HS-27A (cell line): ENCODE data around the gene SPEG.
A peak's percentile ranks its signal among the peaks of the same experiment; 100 is the strongest.

Source experiments
- DNase-seq: peaks from one replicate; pipeline ENCODE4 v3.0.0-alpha.2; 2012; ENCODE audit warnings: low read depth, missing footprints

The SPEG gene

GRCh38 chr2:219533930-219534661 is 99.5 kb downstream of the SPEG start:
- DNase-seq, result no peak

DNA sequence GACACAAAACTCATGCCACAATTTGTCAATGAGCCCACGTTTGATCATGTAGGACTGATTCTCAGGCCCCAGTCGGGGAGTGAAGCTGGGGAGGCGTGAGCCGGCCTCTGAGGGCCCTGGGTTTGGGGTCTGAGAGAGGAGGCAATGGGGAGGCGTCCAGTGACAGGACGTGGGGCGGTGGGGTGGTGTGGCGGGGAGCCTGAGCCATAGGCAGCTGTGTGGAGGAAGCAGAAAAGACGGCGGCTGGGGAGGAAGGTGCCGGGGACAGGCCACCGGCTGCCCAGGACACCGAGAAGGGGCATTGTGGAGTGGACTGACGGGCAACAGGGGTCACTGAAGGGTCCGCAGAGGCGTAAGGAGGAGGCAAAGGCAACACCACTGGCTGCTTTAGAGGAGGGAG is 101.8 kb downstream of the SPEG start:
- no peak for DNase-seq

DNA sequence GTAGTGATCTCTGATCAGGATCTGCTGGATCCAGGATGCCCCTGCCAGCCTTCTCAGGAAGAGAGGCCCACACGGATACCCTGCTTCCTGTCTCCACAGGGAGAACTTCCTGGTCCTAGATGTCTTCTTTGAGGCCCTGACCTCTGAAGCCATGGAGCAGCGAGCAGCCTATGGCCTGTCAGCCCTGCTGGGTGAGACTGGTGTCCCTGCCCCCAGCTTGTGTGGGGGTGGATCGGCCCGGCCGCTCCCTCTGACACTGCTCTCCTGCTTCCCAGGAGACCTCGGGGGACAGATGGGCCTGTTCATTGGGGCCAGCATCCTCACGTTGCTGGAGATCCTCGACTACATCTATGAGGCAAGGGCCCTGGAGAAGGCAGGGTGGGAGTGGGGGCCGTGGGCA is 102.3 kb downstream of the SPEG start:
- DNase-seq, result no peak

- DNase-seq, result no peak
These were observed 103.2 kb downstream of the SPEG start for GRCh38 chr2:219537657-219538488.

- no peak for DNase-seq
These were observed 103.9 kb downstream of the SPEG start for GRCh38 chr2:219538504-219538951.

GRCh38 chr2:219538956-219539788 is 104.5 kb downstream of the SPEG start:
- no peak for DNase-seq

- no peak for DNase-seq
These were observed 105.5 kb downstream of the SPEG start for GRCh38 chr2:219539926-219540678.

- DNase-seq, result no peak
These were observed 106.3 kb downstream of the SPEG start for GRCh38 chr2:219540784-219541504.

DNA sequence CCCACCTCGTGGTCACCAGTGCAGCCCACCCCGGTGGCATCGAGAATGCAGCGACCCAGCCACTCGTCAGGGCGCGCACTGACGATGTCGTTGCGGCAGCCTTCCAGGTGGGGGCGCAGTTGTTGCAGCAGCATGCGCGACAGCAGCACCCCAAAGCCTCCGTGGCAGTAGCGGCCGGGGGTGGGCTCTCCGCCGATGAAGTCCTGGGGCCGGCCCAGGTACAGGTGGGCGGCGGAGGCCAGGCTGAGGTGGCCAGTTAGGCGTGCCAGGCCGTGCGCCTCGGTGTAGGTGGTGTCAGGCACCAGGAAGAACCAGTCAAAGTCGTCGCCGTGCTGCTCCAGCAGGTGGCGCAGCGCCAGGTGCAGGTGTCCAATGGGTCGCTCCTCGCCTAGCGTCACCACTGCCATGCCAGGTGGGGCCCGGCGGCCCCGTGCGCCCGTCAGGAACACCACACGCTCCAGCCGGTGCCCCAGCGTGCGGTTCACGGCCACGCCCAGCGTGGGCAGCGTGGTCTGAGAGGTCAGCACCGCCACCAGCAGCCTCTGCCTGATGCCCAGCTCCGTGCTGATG is 107.1 kb downstream of the SPEG start:
- no peak for DNase-seq

DNA sequence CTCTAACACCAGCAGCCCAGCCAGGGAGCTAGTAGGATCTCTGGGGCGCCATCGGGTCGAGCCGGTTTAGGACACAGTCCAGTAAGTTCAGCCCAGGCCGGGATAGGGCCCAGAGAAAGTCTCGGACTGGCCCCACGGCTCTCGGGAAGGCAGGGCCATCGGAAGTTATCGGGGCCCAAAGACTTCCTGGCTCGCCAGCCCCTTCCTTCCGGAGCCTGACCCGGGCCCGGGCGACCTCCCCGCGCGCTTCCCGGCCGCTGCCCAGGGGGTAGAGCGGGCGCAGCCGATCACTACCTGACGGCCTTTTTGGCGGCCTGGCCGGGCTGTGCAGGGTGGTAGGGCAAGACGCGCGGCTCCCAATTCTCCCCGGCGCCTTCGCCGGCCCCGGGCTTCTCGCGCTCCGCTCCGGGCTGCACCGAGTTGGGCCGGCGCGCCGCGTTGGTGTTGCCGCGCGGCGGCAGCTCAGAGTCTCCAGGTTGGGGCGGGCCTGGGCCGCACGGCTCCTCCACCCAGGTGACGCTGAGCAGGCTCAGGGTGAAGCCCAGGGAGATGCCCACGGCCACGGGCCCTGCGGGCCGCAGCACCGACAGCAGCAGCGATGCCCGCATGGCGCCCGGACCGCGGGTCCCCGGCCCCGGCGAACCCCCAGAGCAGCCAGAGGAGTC is 108.4 kb downstream of the SPEG start:
- no peak for DNase-seq

- peak; percentile 64 for DNase-seq
These were observed 109.1 kb downstream of the SPEG start, which contains the start of the genes CHPF and TMEM198 for GRCh38 chr2:219543596-219544358. Gene CHPF, minus strand, starts transcription at chr2:219543809. Its CDS starts 271 bp downstream, at chr2:219543538. Gene TMEM198, plus strand, starts transcription at chr2:219544028. Its CDS starts 700 bp downstream, at chr2:219544728.

- no peak for DNase-seq
These were observed 109.9 kb downstream of the SPEG start for GRCh38 chr2:219544567-219544966.

DNA sequence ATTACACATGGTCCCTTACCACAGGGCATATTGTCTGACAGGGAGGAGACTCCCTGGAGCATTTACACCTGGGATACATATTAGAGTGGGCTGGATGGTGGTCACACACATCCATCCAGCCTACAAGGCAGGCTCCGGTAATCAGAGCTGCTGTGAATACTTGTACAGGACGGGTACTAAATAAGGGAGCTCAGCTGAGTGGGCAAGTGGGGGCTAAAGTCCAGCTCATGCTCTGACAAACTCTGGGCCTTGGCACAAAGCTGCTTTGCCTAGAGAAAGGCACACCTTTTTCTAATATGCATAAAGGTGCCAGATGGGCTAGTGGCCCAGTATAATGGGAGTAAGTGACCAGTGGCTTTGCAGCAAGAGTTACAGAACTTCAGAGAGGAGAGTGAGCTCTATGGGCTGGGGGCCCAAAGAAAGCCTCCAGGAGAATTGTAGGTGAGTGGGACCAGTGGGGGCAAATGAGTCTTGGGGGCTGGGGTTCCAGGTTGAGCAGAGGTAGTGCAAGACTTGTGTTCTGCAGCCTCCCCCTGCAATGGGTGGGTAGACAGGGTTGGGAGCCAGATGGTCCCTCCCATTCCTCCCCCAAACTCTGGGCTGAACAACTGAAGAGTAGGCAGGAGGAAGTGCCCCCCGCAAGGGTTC is 110.8 kb downstream of the SPEG start:
- no peak for DNase-seq

DNA sequence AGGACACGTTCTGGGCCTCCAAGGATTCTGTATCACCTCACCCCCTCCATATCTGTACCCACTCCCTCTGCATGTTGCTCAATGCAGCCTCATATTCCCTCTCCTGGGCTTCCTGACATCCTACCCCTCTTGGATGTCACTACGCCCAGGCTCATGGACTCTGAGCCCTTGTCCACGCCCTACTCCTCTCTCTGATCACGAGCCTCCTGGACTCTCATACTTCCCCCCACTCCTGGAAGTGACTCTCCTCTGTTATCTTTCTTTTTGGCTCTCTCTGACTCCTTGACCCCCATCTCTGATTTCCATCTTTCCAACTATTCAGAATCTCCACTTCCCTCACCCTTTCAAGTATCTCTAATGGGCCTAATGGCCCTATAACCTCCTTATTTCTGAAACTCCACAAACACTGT is 111.3 kb downstream of the SPEG start:
- no peak for DNase-seq

GRCh38 chr2:219547621-219548020 is 113.0 kb downstream of the SPEG start:
- no peak for DNase-seq
